Measurements from ENCODE around the gene PHOSPHO2.

DNA sequence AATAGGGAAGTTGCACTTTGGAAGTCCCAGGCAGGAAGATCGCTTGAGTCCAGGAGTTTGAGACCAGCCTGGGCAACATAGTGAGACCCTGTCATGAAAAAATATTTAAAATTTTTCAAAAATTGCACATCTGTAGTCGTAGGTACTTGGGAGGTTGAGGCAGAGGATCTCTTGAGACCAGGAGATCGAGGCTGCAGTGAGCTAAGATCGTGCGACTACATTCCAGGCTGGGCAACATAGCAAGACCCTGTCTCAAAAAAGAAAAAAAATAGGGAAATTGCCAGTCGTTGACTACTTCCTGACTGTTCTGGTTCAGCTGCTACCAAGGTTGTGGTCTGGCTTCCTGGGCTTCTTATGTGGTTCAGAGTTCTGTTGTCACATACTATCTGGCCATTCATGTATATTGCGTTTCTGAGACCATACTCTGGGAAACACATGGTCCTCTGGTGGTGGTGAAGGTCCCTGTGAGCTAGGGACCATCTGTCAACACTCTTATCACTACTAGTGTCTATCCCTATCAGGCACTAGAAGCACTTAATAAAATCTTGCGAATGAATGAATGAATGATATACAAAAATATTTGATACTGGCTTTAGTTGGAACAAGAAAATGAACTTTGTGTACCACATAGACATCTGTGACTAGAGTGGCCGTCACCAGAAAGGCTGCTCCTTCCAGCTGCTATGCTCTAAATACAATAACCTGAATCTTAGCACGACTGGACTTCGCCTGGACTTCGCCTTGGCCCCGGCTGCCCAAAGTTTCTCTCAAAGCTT lies 38.5 kb downstream of the PHOSPHO2 start:
- TF ChIP-seq, protein P1, sequence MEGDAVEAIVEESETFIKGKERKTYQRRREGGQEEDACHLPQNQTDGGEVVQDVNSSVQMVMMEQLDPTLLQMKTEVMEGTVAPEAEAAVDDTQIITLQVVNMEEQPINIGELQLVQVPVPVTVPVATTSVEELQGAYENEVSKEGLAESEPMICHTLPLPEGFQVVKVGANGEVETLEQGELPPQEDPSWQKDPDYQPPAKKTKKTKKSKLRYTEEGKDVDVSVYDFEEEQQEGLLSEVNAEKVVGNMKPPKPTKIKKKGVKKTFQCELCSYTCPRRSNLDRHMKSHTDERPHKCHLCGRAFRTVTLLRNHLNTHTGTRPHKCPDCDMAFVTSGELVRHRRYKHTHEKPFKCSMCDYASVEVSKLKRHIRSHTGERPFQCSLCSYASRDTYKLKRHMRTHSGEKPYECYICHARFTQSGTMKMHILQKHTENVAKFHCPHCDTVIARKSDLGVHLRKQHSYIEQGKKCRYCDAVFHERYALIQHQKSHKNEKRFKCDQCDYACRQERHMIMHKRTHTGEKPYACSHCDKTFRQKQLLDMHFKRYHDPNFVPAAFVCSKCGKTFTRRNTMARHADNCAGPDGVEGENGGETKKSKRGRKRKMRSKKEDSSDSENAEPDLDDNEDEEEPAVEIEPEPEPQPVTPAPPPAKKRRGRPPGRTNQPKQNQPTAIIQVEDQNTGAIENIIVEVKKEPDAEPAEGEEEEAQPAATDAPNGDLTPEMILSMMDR (IDR thresholded peaks at IDR 0.05) = no peak
- no peak for TF ChIP-seq POLR2A (IDR thresholded peaks at IDR 0.05)

Measured in heart left ventricle (tissue), 13 donors.